Liver (tissue), 3 donors: ENCODE measurements around the gene ERCC6.

Source experiments
- ATF3 ChIP-seq: IDR thresholded peaks from 2 replicates; pipeline ENCODE4 v1.6.1; 2016; ENCODE audit warnings: antibody characterized with exemption
- EGR1 ChIP-seq, 2 donors: IDR thresholded peaks; 2 replicates each; pipeline ENCODE4 v1.6.1; 2016 to 2018; ENCODE audit warnings: antibody characterized with exemption in 2 of 2, low read depth in 2 of 2
- NR2F2 ChIP-seq: IDR thresholded peaks from 2 replicates; pipeline ENCODE4 v1.6.1; 2016; ENCODE audit warnings: antibody characterized with exemption
- REST ChIP-seq: IDR thresholded peaks from 2 replicates; pipeline ENCODE4 v1.6.1; 2016; ENCODE audit warnings: antibody characterized with exemption, mild to moderate bottlenecking
- RXRA ChIP-seq, 2 donors: IDR thresholded peaks; 2 replicates each; pipeline ENCODE4 v1.6.1; 2017 to 2018; ENCODE audit warnings: antibody characterized with exemption in 2 of 2, mild to moderate bottlenecking in 1 of 2
- YY1 ChIP-seq: IDR thresholded peaks from 2 replicates; pipeline ENCODE4 v1.6.1; 2016; ENCODE audit warnings: antibody characterized with exemption, mild to moderate bottlenecking
- TF ChIP-seq, protein P1 (sequence below): fragments of 150-350 bp; IDR thresholded peaks from 2 replicates; pipeline ENCODE4 v1.5.1; 2017; ENCODE audit warnings: improper control_type of control experiment, low read depth, low read length; ENCODE audit not compliant: missing input control
- donor health status: healthy.
- donor health status: healthy.

DNA sequence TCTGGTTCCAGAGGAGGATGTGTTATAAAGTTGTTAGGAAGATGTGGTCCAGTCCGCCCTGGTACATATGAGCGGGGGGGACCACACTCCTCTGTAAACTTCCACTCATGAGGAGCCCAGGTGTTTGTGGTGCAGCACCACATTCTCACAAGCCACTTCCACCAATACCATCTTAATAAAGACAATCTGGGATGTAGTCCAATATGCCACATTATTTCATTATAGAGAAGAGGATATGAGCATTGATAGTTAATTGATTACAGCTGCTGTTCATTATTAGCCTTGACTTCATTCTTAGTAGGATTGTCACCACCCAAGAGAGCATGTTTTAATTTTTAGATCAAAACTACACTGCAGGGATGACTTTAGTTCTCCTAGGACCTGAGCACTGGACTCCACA lies 40.5 kb downstream of the ERCC6 start:
- TF ChIP-seq EGR1 (IDR thresholded peaks at IDR 0.05; ENCODE audit: low read depth in 2 of 2) (no peak), YY1 (no peak), ATF3 (no peak), REST (no peak), NR2F2 (no peak), RXRA (IDR thresholded peaks at IDR 0.05) (no peak)
- TF ChIP-seq, protein P1, sequence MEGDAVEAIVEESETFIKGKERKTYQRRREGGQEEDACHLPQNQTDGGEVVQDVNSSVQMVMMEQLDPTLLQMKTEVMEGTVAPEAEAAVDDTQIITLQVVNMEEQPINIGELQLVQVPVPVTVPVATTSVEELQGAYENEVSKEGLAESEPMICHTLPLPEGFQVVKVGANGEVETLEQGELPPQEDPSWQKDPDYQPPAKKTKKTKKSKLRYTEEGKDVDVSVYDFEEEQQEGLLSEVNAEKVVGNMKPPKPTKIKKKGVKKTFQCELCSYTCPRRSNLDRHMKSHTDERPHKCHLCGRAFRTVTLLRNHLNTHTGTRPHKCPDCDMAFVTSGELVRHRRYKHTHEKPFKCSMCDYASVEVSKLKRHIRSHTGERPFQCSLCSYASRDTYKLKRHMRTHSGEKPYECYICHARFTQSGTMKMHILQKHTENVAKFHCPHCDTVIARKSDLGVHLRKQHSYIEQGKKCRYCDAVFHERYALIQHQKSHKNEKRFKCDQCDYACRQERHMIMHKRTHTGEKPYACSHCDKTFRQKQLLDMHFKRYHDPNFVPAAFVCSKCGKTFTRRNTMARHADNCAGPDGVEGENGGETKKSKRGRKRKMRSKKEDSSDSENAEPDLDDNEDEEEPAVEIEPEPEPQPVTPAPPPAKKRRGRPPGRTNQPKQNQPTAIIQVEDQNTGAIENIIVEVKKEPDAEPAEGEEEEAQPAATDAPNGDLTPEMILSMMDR, result no peak
